Activated effector memory CD4-positive, alpha-beta T cell treated with anti-CD3 and anti-CD28 coated beads, Interleukin-2, amount 50 U/mL, for 16 hours (primary cell): ENCODE data around the gene CREG1.
"Not testable (repeated sequence)": the region's sequence is repeated elsewhere in the genome, so short reads cannot be mapped to it uniquely, and the experiment has no call there.

Experiments
- DNase-seq: peaks from one replicate; pipeline ENCODE4 v3.0.0-alpha.2; 2020

CREG1 gene

GRCh38 chr1:167563579-167564246, 10.2 kb upstream of the CREG1 start:
- DNase-seq = no peak

- no peak for DNase-seq
These were observed 9.1 kb upstream of the CREG1 start for GRCh38 chr1:167562702-167563101.

GRCh38 chr1:167561753-167562152, 8.2 kb upstream of the CREG1 start:
- no peak for DNase-seq

GRCh38 chr1:167555971-167556714, 2.6 kb upstream of the CREG1 start:
- DNase-seq = peak; percentile 89

- not testable (repeated sequence) for DNase-seq
These were observed 1.5 kb upstream of the CREG1 start for GRCh38 chr1:167555072-167555471.

GRCh38 chr1:167554028-167554779, 642 bp upstream of the CREG1 start:
- DNase-seq = no peak

GRCh38 chr1:167551362-167551761, 2.2 kb downstream of the CREG1 start:
- DNase-seq = no peak

GRCh38 chr1:167548059-167548932, 5.3 kb downstream of the CREG1 start:
- no peak for DNase-seq

GRCh38 chr1:167546935-167547334, 6.6 kb downstream of the CREG1 start:
- DNase-seq = no peak

- DNase-seq = no peak
These were observed 8.2 kb downstream of the CREG1 start for GRCh38 chr1:167545349-167545748.

- no peak for DNase-seq
These were observed 9.0 kb downstream of the CREG1 start for GRCh38 chr1:167544447-167545093.

- no peak for DNase-seq
These were observed 10.2 kb downstream of the CREG1 start for GRCh38 chr1:167543199-167543990.

GRCh38 chr1:167542109-167543032, 11.2 kb downstream of the CREG1 start:
- DNase-seq = no peak

- no peak for DNase-seq
These were observed 12.0 kb downstream of the CREG1 start for GRCh38 chr1:167541610-167542009.

- DNase-seq = no peak
These were observed 12.6 kb downstream of the CREG1 start for GRCh38 chr1:167541003-167541402.

GRCh38 chr1:167538657-167539056, 14.9 kb downstream of the CREG1 start:
- no peak for DNase-seq

GRCh38 chr1:167533851-167534300, 19.7 kb downstream of the CREG1 start:
- DNase-seq = peak; percentile 85

- no peak for DNase-seq
These were observed 20.4 kb downstream of the CREG1 start for GRCh38 chr1:167532964-167533824.

GRCh38 chr1:167532375-167532774, 21.2 kb downstream of the CREG1 start:
- DNase-seq = no peak
